Measurements from ENCODE around the gene GPR31.
"Not testable (repeated sequence)": the region's sequence is repeated elsewhere in the genome, so short reads cannot be mapped to it uniquely, and the experiment has no call there.

GRCh38 chr6:167181351-167181750, 23.6 kb upstream of the GPR31 start:
- not testable (repeated sequence) for TF ChIP-seq CTCF (IDR thresholded peaks at IDR 0.05; ENCODE audit: low read length); EZH2 (IDR thresholded peaks at IDR 0.05; ENCODE audit: borderline replicate concordance, low read length)

Data from OCI-LY1 (cell line).